GM21447 (cell line): ENCODE results near the gene SERPINA6.
"Not testable (repeated sequence)": the region's sequence is repeated elsewhere in the genome, so short reads cannot be mapped to it uniquely, and the experiment has no call there.

ENCODE experiments used
- ATAC-seq: cut with Tn5 transposase; IDR thresholded peaks from one replicate; pipeline ENCODE4 v1.9.1; 2021; ENCODE audit not compliant: unreplicated experiment

The SERPINA6 gene

DNA sequence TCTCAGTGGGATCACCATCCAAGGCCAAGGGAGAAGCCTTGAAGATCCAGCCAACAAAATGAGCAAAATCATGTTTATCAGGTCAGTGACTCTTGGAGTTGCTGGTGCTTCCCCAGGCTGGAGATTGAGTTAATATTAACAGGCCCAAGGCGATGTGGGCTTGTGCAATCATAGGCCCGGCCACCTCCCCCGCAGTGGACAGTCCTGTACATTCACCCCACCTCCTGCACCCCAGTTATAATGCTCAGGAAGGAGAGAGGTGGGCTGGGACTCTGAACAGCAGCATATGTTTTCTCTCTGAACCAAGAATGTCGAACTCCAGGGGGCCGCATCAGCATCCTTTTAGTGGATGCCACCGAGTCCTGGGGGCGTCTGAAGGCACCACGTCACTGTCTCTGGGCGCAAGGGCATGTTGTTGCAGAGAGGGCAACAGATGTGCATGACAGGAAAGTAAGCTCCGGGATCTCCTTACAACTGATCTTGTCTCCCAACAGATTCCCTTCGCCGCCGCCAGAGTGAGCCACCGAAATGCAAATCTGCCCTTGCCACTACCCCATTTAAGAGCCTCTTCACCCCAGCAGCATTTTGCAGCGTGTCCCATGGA, 32.2 kb upstream of the SERPINA6 start:
- ATAC-seq = no peak

DNA sequence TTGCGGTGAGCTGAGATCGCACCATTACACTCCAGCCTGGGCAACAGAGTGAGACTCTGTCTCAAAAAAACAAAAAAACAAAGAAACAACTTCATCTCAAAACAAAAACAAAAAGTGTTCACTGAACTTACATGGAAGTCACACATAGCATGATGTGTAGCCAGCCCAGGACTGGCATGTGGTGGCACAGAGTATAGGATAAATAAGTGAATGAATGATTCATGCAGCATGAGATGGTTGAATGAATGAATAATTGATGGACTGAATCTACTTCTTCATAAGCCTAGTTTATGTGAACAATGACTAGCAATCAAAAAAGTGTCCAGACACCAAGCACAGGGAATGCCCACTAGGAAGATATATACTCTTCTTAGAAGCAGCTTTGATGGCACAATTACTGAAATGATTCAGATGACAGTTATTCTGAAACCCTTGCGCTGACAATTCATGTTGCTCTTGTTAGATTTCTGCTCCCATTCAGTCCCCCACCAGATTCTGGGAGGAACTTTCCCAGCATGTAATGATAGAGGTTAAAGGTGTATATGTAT, 31.6 kb upstream of the SERPINA6 start:
- no peak for ATAC-seq

DNA sequence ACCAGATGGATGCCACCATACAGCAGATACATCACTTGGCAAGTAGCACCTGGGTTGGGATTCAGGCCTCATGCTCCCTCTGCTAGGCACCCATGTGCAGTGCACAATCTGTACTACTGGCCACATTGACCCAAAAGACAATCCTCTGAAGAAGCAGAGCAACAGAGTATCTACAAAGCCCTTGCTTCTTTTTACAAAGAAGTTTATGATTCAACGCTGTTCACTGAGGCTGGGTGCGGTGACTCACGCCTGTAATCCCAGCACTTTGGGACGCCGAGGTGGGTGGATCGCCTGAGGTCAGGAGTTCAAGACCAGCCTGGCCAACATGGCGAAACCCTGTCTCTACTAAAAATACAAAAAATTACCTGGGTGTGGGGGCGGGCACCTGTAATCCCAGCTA, 31.1 kb upstream of the SERPINA6 start:
- not testable (repeated sequence) for ATAC-seq

DNA sequence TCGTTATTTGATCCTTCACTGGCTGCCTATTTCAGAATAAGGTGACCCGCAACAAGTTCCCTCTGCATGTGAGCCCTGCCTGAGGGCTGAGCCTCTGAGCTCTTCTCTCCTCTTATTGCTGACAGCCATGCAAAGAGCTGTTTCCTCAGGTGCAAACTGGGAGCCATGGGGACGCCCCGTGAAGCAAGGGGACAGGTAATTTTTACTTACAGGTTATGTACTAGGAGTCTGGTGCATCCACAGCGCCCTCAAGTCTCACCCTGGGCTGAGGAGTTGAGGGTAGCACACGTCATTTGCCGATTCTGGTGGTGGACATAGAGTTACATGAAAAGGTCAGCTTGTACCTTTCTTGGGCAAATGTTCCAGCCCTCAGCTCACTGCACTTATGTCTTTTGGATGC, 26.1 kb upstream of the SERPINA6 start:
- no peak for ATAC-seq

DNA sequence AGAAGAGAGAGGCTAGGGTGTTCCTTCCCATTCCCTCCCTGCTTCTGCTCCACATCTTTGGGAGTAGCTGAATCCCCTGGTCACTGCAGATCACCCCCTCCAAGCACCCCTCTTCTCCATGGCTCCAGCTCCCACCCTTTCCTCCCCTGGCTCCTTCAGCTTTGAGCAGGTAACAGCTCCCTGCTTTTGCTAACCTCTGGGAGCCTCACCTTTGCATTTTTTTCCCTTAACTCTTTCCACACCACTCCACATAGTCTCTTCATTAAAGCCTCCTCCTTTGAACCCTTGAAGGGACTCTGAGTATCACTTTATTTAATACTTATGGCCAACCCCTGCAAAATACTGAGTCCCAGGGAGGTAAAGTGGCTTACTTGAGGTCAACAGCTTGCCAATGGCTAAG, 25.7 kb upstream of the SERPINA6 start:
- ATAC-seq = no peak

DNA sequence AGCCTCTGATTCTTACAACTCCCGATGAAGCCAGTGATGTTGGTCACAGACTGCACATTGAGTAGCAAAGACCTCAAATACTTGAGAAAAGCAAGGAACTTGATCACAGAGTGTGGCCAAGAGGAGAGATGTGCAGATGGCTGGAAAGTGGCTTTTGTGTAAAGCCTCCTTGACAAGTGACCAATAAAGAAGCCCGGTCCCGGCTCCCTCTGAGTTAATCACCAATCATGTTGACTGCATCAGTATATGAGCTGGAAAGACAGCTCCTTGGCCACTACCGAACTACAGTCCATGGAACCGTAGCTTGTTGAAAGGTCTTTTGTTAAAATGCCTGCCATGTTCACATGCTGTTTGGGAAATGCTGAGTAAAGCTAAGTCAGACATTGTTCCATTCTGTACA, 23.7 kb upstream of the SERPINA6 start:
- ATAC-seq = peak; percentile 14

DNA sequence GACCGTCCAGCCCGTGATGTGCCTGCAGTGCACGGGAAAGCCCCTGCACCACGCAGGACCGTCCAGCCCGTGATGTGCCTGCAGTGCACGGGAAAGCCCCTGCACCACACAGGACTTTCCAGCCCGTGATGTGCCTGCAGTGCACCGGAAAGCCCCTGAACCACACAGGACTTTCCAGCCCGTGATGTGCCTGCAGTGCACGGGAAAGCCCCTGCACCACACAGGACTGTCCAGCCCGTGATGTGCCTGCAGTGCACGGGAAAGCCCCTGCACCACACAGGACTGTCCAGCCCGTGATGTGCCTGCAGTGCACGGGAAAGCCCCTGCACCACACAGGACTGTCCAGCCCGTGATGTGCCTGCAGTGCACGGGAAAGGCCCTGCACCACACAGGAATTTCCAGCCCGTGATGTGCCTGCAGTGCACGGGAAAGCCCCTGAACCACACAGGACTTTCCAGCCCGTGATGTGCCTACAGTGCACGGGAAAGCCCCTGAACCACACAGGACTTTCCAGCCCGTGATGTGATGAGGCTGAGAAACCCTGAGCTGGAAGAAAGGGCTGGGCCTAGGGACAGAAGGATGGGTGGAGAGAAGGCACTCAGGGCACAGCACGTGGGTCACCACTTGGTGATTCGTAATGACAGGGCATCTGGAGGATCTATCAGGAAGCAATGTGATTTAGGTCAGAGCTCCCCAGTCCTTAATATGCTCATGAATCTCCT, 23.1 kb upstream of the SERPINA6 start:
- ATAC-seq = peak; percentile 69

DNA sequence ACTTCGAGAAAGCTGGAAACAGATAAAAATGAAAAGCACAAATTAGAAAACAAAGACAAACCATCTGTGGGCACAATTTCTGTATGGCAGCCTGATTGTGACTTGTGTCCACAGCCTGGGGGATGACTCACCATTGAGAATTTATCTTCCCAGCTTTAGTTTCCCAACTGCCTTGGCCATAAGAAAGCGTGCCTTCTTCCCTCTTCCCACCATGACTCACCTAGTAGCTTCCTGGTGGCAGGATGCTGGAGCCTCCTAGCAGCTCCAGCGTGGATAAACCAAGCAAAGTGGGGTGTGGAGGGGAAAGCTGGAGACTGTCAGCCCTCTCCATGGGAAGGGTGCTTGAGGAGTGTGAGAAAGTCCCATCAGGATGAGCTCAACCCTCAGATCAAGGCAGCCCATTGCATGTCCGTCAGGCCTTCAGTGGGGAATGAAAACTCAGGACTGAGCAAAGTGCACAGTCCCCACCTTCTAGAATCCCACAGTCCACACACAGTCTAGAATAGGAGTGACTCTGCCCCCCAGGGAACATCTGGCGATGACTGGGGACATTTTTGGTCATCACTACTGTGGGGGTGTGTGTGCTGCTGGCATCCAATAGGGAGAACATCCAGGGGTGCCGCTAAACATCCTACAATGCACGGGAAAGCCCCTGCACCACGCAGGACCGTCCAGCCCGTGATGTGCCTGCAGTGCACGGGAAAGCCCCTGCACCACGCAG, 22.4 kb upstream of the SERPINA6 start:
- no peak for ATAC-seq

DNA sequence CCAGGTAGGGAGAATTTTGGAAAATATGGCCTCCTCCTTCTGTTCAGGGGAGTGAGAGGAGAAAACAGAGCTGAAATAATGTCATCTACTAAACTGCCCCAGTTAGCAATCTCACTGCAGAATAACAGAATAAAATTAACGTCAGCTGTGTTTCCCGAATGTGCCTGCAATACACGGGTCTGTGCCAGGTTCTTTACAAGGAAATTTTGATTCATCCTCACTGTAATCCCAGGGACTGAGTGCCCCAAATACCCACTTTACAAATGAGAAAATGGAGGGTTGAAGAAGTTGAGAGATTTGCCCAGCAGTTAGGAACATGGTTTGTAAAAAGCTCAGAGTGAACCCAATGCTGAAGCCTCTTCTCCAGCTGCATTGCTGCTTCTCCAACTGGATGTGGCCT, 21.3 kb upstream of the SERPINA6 start:
- ATAC-seq = no peak

DNA sequence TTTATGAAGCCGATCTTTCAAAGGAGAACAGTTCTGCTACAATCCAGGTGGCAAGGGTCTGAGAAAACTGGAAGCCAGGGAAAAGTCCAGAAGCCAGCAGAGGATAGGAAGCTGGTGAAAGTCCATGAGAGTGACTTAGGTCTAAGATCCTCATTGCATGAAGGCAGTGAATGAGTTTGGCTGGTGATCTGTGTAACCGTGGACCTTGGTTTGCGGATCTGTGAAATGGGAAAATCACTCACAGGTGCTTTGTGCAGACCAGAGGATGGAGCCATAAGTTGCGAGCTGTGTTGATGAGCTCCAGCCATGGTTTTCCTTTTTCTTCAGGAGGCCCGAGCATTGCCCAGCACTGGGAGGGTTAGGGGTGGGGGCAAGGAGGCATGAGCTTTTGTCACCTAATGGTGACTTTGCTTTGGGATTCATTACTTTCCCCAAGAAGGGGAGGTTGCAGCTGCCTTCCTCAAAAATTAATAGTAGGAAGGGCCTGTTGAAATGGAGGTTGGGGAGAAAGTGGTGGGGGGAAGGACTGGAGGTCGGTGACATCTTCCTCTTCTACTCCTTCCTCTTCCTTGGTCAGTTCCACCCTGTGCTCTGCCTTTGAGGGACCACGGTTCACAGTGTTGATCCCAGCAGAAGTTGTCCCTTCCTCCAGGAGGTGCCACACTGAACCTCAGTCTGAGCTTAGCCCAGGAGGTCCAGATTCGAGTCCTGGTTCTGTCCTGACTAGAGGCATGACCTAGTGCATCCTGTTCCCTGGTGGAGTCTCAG, 20.3 kb upstream of the SERPINA6 start:
- no peak for ATAC-seq

DNA sequence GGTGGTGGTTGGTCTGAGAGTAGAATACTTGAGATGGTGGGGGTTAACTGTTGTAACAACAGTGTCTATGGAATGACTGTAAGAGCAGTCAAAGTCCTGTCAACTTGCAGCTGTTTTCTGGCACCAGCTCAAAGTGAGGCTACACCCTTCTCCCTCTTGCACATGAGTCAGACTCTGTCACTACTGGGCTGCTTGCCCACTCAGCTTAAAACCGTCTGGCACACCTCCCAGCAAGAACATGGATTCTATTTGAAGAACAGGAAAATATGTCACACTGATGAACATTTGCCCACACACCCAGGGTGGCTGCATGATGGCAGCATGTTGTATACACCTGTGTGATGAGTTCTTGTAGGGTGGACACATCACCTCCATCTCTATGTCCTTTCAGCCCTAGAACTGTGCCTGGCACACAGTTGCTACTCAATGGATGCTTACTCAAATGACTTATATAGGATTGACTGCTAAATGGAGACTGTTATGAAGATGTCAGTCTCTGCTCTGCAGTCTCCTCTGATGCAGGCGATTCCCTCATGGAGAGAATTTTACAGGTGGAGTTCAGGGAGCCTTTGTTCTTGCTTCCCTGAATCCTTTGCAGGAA, 19.3 kb upstream of the SERPINA6 start:
- no peak for ATAC-seq

DNA sequence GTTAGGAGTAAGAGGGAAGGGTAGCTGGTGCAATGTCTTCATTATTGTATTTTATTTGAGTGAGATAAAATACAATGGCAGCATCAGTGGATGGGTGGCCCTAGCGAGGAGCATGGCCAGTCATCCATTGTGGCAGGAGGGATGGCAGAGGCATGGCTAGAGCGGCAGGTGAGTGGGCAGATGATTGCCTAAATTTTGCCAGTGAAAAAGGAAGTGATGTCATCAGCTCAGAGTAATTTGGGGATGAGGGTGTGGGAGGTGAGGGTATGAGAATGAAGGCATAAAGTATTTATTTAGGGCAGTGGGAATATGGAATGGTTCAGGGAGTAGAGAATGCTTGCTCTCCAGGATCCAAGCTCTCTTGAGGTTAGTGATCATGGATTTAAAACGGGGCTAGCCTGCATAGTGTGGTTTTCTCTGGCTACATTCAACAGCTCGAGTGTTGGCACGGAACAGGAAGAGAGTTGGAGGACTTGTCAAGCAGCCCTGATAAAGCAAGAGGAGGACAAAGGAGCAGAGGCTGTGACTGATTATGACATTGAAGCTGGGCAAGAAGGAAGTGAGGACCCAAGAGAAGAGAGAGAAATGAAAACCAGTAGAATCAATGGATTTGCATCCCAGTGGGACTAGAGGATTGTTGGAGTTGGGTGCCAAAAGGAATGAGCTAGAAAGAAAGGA, 18.7 kb upstream of the SERPINA6 start:
- no peak for ATAC-seq

DNA sequence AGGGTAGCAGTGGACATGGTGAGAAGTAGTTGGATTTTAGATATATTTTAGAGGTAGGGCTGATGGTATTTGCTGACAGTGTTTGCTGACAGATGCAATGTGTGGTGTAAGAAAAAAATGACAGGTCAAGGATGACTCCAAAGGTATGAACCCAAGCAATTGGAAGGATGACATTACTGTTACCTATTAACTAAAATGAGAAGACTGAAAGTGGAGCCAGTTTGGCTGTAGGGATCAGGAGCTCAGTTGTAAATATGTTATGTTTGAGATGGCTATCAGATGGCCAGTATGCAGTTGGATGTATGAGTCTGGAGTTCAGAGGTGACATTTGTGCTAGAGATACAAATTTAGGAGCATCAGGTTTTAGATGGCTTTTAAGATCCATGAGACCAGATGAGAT, 17.4 kb upstream of the SERPINA6 start:
- no peak for ATAC-seq

DNA sequence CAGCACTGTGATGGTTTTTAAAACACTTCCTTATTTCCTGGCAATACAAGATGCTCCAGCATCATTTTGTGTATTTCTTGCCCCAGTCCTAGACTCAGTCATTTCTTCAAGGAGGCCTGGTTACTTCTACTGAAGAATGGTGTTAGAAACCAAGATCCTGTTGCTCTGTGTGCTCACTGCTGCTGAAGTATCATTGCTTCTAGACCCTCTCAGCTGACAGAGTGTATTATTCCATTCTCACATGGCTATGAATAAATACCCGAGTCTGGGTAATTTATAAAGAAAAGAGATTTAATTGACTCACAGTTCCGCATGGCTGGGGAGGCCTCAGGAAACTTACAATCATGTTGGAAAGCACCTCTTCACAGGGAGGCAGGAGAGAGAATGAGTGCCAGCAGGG, 14.9 kb upstream of the SERPINA6 start:
- ATAC-seq = no peak

DNA sequence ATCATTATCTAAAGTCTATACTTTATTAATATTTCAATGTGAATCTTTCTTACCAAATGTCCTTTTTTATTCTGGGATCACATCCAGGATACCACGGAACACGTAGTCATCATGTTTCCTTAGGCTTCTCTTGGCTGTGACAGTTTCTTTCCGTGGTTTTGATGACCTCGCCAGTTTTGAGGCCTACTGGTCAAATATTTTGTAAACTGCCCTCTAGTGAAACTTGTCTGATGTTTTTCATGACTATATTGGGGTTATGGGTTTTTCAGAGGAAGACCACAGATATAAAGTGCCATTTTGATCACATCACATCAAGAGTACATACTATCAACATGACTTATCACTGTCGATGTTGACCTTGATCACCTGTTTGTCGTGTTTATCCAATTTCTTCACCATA, 14.1 kb upstream of the SERPINA6 start:
- ATAC-seq = no peak

DNA sequence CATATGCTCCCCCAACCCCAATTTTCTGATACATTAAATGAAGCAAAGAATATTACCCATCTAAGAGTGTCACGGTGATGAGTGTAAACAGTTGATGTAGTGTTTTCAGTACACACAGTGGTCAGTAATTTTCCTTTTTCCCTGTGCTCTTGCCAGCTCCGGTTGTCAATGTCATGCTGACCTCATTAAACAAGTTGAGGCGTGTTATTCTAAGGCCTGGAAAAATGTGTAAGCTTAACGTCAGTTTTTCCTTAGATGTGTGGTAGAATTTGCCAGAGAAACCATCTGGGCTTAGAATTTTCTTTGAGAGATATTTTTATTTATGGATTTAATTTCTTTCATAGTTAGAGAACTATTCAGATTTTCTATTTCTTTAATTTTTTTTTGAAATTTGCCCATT, 11.7 kb upstream of the SERPINA6 start:
- ATAC-seq = no peak

DNA sequence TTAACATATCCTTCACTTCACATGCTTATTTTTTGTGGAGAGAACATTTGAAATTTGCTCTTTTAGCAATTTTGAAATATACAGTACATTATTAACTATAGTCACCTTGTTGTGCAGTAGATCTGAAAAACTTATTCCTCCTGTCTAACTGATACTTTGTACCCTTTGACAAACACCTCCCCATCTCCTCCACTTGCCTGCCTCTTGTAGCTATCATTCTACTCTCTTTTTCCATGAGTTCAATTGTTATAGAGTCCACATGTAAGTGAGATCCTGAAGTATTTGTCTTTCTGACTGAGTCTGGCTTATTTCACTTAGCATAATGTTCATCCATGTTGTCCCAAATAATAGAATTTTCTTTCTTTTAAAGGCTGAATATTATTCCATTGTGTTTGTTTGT, 9.5 kb upstream of the SERPINA6 start:
- ATAC-seq = no peak

DNA sequence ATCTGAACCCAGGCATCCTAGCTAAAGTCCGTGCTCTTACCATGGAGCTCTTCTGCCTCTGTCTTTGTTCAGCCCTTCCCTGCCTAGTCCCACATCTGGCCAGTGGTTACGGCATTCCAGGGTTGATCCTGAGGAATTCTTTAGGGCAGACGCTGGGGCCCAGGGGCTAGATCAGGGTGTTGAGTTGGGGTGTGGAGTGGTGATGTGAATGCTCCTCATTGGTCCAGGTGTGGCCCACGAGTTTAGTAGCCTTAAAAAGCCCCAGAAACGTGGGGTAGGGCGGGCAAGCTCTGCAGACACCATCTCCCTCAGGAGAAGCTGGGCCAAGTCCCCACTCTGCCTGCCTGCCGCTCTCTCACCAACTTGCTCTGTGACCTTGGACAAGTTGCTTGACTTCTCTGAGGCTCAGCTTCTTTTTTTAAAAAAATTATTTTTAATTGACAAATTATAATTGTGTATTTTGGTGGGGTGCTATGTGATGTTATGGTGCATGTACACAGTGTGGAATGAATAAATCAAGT, 9.0 kb upstream of the SERPINA6 start:
- ATAC-seq = no peak

DNA sequence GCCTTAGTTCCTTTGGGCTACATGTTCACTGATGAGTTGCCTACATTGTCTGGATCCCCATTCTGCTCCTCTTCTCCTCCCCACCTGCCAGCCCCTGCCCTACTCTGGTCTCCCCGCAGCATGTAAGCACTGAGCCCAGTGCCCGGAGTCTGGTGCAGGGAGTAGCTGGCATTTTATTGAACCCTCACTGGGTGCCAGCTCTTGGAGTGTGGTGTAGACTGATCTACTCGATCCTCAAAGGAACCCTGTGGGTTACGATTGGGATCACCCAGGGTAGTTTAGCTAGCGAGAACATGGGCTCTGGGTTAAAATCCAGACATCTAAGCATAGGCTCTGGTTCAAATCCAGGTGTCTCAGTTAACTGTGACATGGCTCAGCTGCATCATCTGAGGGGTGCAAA, 8.3 kb upstream of the SERPINA6 start:
- no peak for ATAC-seq

DNA sequence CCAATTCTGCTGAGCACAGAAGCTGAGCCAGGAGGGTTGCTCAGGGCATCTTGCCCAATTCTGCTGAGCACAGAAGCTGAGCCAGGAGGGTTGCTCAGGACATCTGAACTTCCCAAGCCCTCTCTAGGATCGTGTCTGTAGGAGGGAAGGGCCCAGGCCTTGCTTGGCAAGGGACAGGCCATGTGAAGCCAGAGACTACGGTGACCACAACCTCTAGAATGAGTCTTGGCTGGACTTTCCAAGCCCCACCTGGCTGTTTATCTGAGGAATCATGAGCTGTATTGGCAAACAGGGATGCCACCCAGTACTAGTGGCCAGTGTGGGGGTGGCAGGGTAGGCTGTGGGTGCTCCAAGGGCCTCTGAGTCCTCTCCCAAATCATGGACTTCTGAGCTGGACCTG, 7.7 kb upstream of the SERPINA6 start:
- no peak for ATAC-seq
